Measurements from ENCODE around the gene CST9L.

GRCh38 chr20:23541330-23541729, 27.0 kb downstream of the CST9L start:
- TF ChIP-seq, protein P1, sequence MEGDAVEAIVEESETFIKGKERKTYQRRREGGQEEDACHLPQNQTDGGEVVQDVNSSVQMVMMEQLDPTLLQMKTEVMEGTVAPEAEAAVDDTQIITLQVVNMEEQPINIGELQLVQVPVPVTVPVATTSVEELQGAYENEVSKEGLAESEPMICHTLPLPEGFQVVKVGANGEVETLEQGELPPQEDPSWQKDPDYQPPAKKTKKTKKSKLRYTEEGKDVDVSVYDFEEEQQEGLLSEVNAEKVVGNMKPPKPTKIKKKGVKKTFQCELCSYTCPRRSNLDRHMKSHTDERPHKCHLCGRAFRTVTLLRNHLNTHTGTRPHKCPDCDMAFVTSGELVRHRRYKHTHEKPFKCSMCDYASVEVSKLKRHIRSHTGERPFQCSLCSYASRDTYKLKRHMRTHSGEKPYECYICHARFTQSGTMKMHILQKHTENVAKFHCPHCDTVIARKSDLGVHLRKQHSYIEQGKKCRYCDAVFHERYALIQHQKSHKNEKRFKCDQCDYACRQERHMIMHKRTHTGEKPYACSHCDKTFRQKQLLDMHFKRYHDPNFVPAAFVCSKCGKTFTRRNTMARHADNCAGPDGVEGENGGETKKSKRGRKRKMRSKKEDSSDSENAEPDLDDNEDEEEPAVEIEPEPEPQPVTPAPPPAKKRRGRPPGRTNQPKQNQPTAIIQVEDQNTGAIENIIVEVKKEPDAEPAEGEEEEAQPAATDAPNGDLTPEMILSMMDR (IDR thresholded peaks at IDR 0.05) = no peak
- no peak for TF ChIP-seq POLR2A (IDR thresholded peaks at IDR 0.05)

All from lower leg skin (tissue), 3 donors.